Osteoblast (primary cell): ENCODE results near the gene RPL13. TPM values are rescaled to one million over a fixed set of nuclear protein-coding genes. Genes with fewer than 3 reads are reported as not detected.

Experiments used
- DNase-seq: peaks from one replicate; pipeline ENCODE4 v3.0.0; 2011; ENCODE audit warnings: low spot score, mixed read lengths; ENCODE audit not compliant: insufficient read length; ENCODE audit errors: missing footprints
- H2AFZ ChIP-seq: 2 replicates; pipeline ENCODE4 v1.6.0; 2011; ENCODE audit warnings: mild to moderate bottlenecking, low read length
- H3K27ac ChIP-seq: 2 replicates; pipeline ENCODE4 v1.5.1; 2011; ENCODE audit warnings: mild to moderate bottlenecking, low read depth, low read length, moderate library complexity
- H3K27me3 ChIP-seq: 2 replicates; pipeline ENCODE4 v1.6.0; 2012; ENCODE audit warnings: mild to moderate bottlenecking, control low read depth, inconsistent platforms, low read length, moderate library complexity; ENCODE audit not compliant: insufficient read depth
- H3K36me3 ChIP-seq: 2 replicates; pipeline ENCODE4 v1.5.1; 2011; ENCODE audit warnings: mild to moderate bottlenecking, low read length, control low read depth, moderate library complexity; ENCODE audit not compliant: insufficient read depth
- H3K4me1 ChIP-seq: 2 replicates; pipeline ENCODE4 v1.5.1; 2011; ENCODE audit warnings: mild to moderate bottlenecking, low read length, control low read depth, moderate library complexity; ENCODE audit not compliant: insufficient read depth
- H3K4me2 ChIP-seq: 2 replicates; pipeline ENCODE4 v1.6.0; 2011; ENCODE audit warnings: mild to moderate bottlenecking, low read length; ENCODE audit not compliant: insufficient read depth
- H3K4me3 ChIP-seq: fragments of 200-600 bp; sonication (generic); 3 replicates; pipeline ENCODE4 v1.5.1; 2012; ENCODE audit warnings: mild to moderate bottlenecking, low read length, inconsistent platforms; ENCODE audit not compliant: insufficient read depth
- H3K79me2 ChIP-seq: 2 replicates; pipeline ENCODE4 v1.6.0; 2012; ENCODE audit warnings: mild to moderate bottlenecking, low read length, control low read depth, inconsistent platforms; ENCODE audit not compliant: insufficient read depth
- H3K9me3 ChIP-seq: 2 replicates; pipeline ENCODE4 v1.5.1; 2011; ENCODE audit warnings: low read depth, low read length, control low read depth
- H4K20me1 ChIP-seq: 2 replicates; pipeline ENCODE4 v1.6.0; 2012; ENCODE audit warnings: mild to moderate bottlenecking, low read length, control low read depth; ENCODE audit not compliant: insufficient read depth
- CTCF ChIP-seq: IDR thresholded peaks from 2 replicates; pipeline ENCODE4 v1.5.1; 2011; ENCODE audit warnings: mild to moderate bottlenecking, low read depth, low read length, moderate library complexity; ENCODE audit errors: extremely low read depth
- total RNA-seq: library from RNA; depleted of rRNA; stranded (reverse); fragments of >200 nt; gene quantifications from 2 replicates; pipeline ENCODE4 v1.2.3, GENCODE V29; 2012

RPL13 gene
- total RNA-seq, 1 donor, result 2,112 TPM

- Histone ChIP-seq H3K36me3 (no peaks in the 10 kb centered on the region), H4K20me1 (no peaks in the 10 kb centered on the region), H3K4me3 (no peak overlapping the region), H3K27me3 (no peaks in the 10 kb centered on the region), H3K9me3 (no peaks in the 10 kb centered on the region), H2AFZ (no peak overlapping the region), H3K4me1 (peaks cover 15% of the 10 kb centered on the region), H3K4me2 (no peak overlapping the region), H3K27ac (no peak overlapping the region), H3K79me2 (no peaks in the 10 kb centered on the region)
- DNase-seq, result peak; percentile 97
- no peak for TF ChIP-seq CTCF
These were observed 37.7 kb downstream of the RPL13 start for GRCh38 chr16:89598199-89598598.

- DNase-seq, result no peak
- Histone ChIP-seq H3K4me1 (peaks cover 15% of the 10 kb centered on the region), H3K4me2 (no peak overlapping the region), H3K27me3 (no peaks in the 10 kb centered on the region), H4K20me1 (no peaks in the 10 kb centered on the region), H3K79me2 (no peaks in the 10 kb centered on the region), H3K27ac (no peak overlapping the region), H3K4me3 (no peak overlapping the region), H2AFZ (no peak overlapping the region), H3K9me3 (no peaks in the 10 kb centered on the region), H3K36me3 (no peaks in the 10 kb centered on the region)
- peak; percentile 28 for TF ChIP-seq CTCF
These were observed 39.0 kb downstream of the RPL13 start for GRCh38 chr16:89599451-89599858.

GRCh38 chr16:89599902-89600301 is 39.4 kb downstream of the RPL13 start:
- no peak for TF ChIP-seq CTCF
- Histone ChIP-seq H4K20me1 (no peaks in the 10 kb centered on the region), H3K4me1 (peaks cover 15% of the 10 kb centered on the region), H3K9me3 (no peaks in the 10 kb centered on the region), H3K36me3 (no peaks in the 10 kb centered on the region), H2AFZ (no peak overlapping the region), H3K4me2 (no peak overlapping the region), H3K4me3 (no peak overlapping the region), H3K27ac (no peak overlapping the region), H3K79me2 (no peaks in the 10 kb centered on the region), H3K27me3 (no peaks in the 10 kb centered on the region)
- DNase-seq, result no peak

- H3K27ac ChIP-seq, result no peak overlapping the region
- H3K4me1 ChIP-seq, result peaks cover 15% of the 10 kb centered on the region
- H3K79me2 ChIP-seq, result no peaks in the 10 kb centered on the region
- TF ChIP-seq CTCF, result no peak
- no peak overlapping the region for H3K4me3 ChIP-seq
- no peaks in the 10 kb centered on the region for H3K36me3 ChIP-seq
- no peak overlapping the region for H3K4me2 ChIP-seq
- H3K9me3 ChIP-seq, result no peaks in the 10 kb centered on the region
- no peaks in the 10 kb centered on the region for H4K20me1 ChIP-seq
- no peak overlapping the region for H2AFZ ChIP-seq
- H3K27me3 ChIP-seq, result no peaks in the 10 kb centered on the region
- no peak for DNase-seq
These were observed 39.9 kb downstream of the RPL13 start for GRCh38 chr16:89600427-89600826.
